K562 (cell line): ENCODE results near the gene UNC13A. TPM values are rescaled to one million over a fixed set of nuclear protein-coding genes. Genes with fewer than 3 reads are reported as not detected.

Experiments used
- ATAC-seq: fragments of 200-7000 bp; cut with Tn5 transposase; 3 replicates; pipeline ENCODE4 v1.9.1; 2020; ENCODE audit warnings: moderate library complexity
- BruUV-seq: library from RNA; stranded (reverse); fragments of 400-500 nt; replicated peaks from 2 replicates; lab custom pipeline; 2021; lab: Mats Ljungman, UMichigan
- CTCF ChIA-PET: fragments of 300-600 bp; formaldehyde crosslinking; extraction: SDS; loops from one replicate; lab custom pipeline; 2021; ENCODE audit warnings: low intra/inter-chr PET ratio; lab: Yijun Ruan, JAX
- POLR2A ChIA-PET: fragments of 300-600, 350-650 bp; sonication (Branson Sonifier 250); formaldehyde crosslinking; extraction: SDS; loops from one replicate; lab custom pipeline; 2021; ENCODE audit warnings: antibody characterized with exemption, inconsistent platforms; lab: Yijun Ruan, JAX
- DNase-seq, 4 experiments: peaks; one replicate each; pipeline versions ENCODE4 v3.0.0 to v3.0.0-alpha.2; 2011 to 2018; ENCODE audit warnings: low spot score in 3 of 4, mixed read lengths in 3 of 4; ENCODE audit errors: extremely low read depth in 1 of 4
- FAIRE-seq: peaks from 2 replicates; lab custom pipeline; 2011; peaks lifted over from hg19 to GRCh38; lab: Jason Lieb, UNC
- H2AFZ ChIP-seq: 2 replicates; pipeline ENCODE4 v1.6.0; 2011; ENCODE audit warnings: low read depth, low read length, control low read depth, inconsistent platforms
- H3K27ac ChIP-seq: fragments of 200-600 bp; 3 replicates; pipeline ENCODE4 v1.8.0; 2011; ENCODE audit warnings: low read depth, mild to moderate bottlenecking, control low read depth, inconsistent platforms, low read length, moderate library complexity, mixed read lengths; ENCODE audit errors: extremely low read depth
- H3K27me3 ChIP-seq, 2 experiments: fragments of 300-600 bp in 1 of 2; 2 replicates in 1 of 2; 3 replicates in 1 of 2; pipeline versions ENCODE4 v1.6.0 to v1.8.0; 2011; ENCODE audit warnings: inconsistent platforms in 2 of 2, low read length in 2 of 2, mild to moderate bottlenecking in 1 of 2, mixed read lengths in 1 of 2, moderate library complexity in 1 of 2; ENCODE audit not compliant: control insufficient read depth in 2 of 2, insufficient read depth in 2 of 2
- H3K36me3 ChIP-seq: fragments of 300-600 bp; 3 replicates; pipeline ENCODE4 v1.8.0; 2011; ENCODE audit warnings: mild to moderate bottlenecking, low read length, inconsistent platforms; ENCODE audit not compliant: control insufficient read depth, insufficient read depth
- H3K4me1 ChIP-seq, 2 experiments: fragments of 200-600 bp in 1 of 2; replicated peaks in 1 of 2; 2 replicates in 1 of 2; 3 replicates in 1 of 2; pipeline versions ENCODE4 v1.5.1 to v1.8.0; 2011; ENCODE audit warnings: inconsistent platforms in 2 of 2, low read length in 2 of 2, mild to moderate bottlenecking in 1 of 2, mixed read lengths in 1 of 2, moderate library complexity in 1 of 2; ENCODE audit not compliant: control insufficient read depth in 2 of 2, insufficient read depth in 2 of 2
- H3K4me2 ChIP-seq: 2 replicates; pipeline ENCODE4 v1.6.1; 2011; ENCODE audit warnings: low read length, control low read depth, inconsistent platforms, mixed read lengths; ENCODE audit not compliant: insufficient read depth
- H3K4me3 ChIP-seq: fragments of 200-600 bp; sonication (generic), shearing (Covaris generic); 2 replicates; pipeline ENCODE4 v1.5.1; 2016; ENCODE audit warnings: control low read depth, inconsistent platforms
- H3K79me2 ChIP-seq: fragments of 200-600 bp; 3 replicates; pipeline ENCODE4 v1.8.0; 2011; ENCODE audit warnings: low read length, inconsistent platforms; ENCODE audit not compliant: control insufficient read depth, insufficient read depth
- H3K9ac ChIP-seq, 2 experiments: 2 replicates each; pipeline versions ENCODE4 v1.6.0 to v1.6.1; 2011; ENCODE audit warnings: low read depth in 2 of 2, low read length in 2 of 2, control low read depth in 1 of 2, inconsistent platforms in 1 of 2, mild to moderate bottlenecking in 1 of 2, mixed read lengths in 1 of 2; ENCODE audit not compliant: insufficient read depth in 1 of 2
- H3K9me1 ChIP-seq: one replicate; pipeline ENCODE4 v1.6.0; 2011; ENCODE audit warnings: inconsistent platforms, mild to moderate bottlenecking, low read length, moderate library complexity; ENCODE audit not compliant: control insufficient read depth, insufficient read depth
- H3K9me3 ChIP-seq: replicated peaks from 2 replicates; pipeline ENCODE4 v1.5.1; 2011; ENCODE audit warnings: low read depth, low read length, inconsistent platforms; ENCODE audit not compliant: control insufficient read depth, insufficient read depth
- H4K20me1 ChIP-seq: replicated peaks from 2 replicates; pipeline ENCODE4 v1.6.1; 2011; ENCODE audit warnings: low read length, inconsistent platforms, mixed read lengths; ENCODE audit not compliant: control insufficient read depth, insufficient read depth
- CREB3 ChIP-seq: fragments of 450-650 bp; conservative IDR thresholded peaks from 2 replicates; pipeline ENCODE4 v1.6.1; 2016; ENCODE audit warnings: missing genetic modification characterization, low read depth, mild to moderate bottlenecking, missing compliant biosample characterization, moderate library complexity
- CTCF ChIP-seq, 3 experiments: IDR thresholded peaks in 2 of 3; conservative IDR thresholded peaks in 1 of 3; 2 replicates each; pipeline ENCODE4 v1.5.1; 2011 to 2012; ENCODE audit warnings: low read length in 3 of 3, mild to moderate bottlenecking in 3 of 3, control low read depth in 2 of 3, improper control_type of control experiment in 1 of 3, inconsistent platforms in 1 of 3, low read depth in 1 of 3, mixed read lengths in 1 of 3, moderate library complexity in 1 of 3; ENCODE audit not compliant: insufficient read depth in 2 of 3
- HDAC3 ChIP-seq: fragments of 450-650 bp; IDR thresholded peaks from 2 replicates; pipeline ENCODE4 v1.6.1; 2018; ENCODE audit warnings: borderline replicate concordance, mild to moderate bottlenecking, moderate library complexity; ENCODE audit not compliant: partially characterized antibody
- LARP7 ChIP-seq: fragments of 450-650 bp; IDR thresholded peaks from 2 replicates; pipeline ENCODE4 v1.6.1; 2016
- MAZ ChIP-seq, 2 experiments: fragments of 450-650 bp in 1 of 2; sonication (generic) in 1 of 2; formaldehyde crosslinking; IDR thresholded peaks in 1 of 2; conservative IDR thresholded peaks in 1 of 2; 2 replicates each; pipeline versions ENCODE4 v1.4.0 to v1.5.0; 2020; ENCODE audit warnings: mild to moderate bottlenecking in 1 of 2, missing genetic modification reagents in 1 of 2
- MEF2A ChIP-seq: IDR thresholded peaks from 2 replicates; pipeline ENCODE4 v1.6.1; 2011; ENCODE audit warnings: low read depth, mild to moderate bottlenecking, low read length, moderate library complexity; ENCODE audit not compliant: control insufficient read depth
- NFATC3 ChIP-seq: fragments of 450-650 bp; IDR thresholded peaks from 2 replicates; pipeline ENCODE4 v1.6.1; 2017; ENCODE audit warnings: mild to moderate bottlenecking
- RBM39 ChIP-seq: fragments of 200-400 bp; formaldehyde crosslinking; optimal IDR thresholded peaks from 2 replicates; pipeline ENCODE3; 2018; ENCODE audit warnings: low read depth, low read length
- ZEB2 ChIP-seq: fragments of 450-650 bp; IDR thresholded peaks from 2 replicates; pipeline ENCODE4 v1.6.1; 2016
- ZNF121 ChIP-seq: sonication (generic); formaldehyde crosslinking; conservative IDR thresholded peaks from 2 replicates; pipeline ENCODE4 v1.8.0; 2022; ENCODE audit warnings: missing genetic modification reagents
- ZNF408 ChIP-seq: fragments of 250-450 bp; sonication (Bioruptor Pico); IDR thresholded peaks from 2 replicates; pipeline ENCODE4 v1.4.0; 2020; ENCODE audit warnings: low read depth, mild to moderate bottlenecking, moderate library complexity
- WGBS: fragments of 100-300 bp; shearing (Covaris generic); methylation state at CpG from one replicate; pipeline ENCODE4 v1.1.6; 2016; ENCODE audit warnings: low coverage, mixed read lengths; ENCODE audit not compliant: insufficient coverage; ENCODE audit errors: missing lambda C conversion rate; 5-methylcytosine and 5-hydroxymethylcytosine counted together
- in situ Hi-C: fragments of 300-500 bp; cut with MboI; formaldehyde crosslinking; loops from 4 replicates; pipeline ENCODE4 v1.15.0; 2018; ENCODE audit warnings: inconsistent platforms, mixed read lengths
- intact Hi-C: fragments of 100-400 bp; cut with micrococcal nuclease; formaldehyde crosslinking; loops from 2 replicates; pipeline ENCODE4 v1.14.2; 2022
- polyA plus RNA-seq, 8 experiments: library from polyadenylated mRNA; depleted of rRNA in 4 of 8; stranded (reverse) in 5 of 8; unstranded in 3 of 8; fragments of >200 nt; fragmentation: Nextera tagmentation in 2 of 8; fragmentation: Illumina TruSeq in 1 of 8; extraction: Ambion mirVana in 2 of 8; extraction: Trizol in 1 of 8; gene quantifications; 2 replicates each; pipeline versions ENCODE4 v1.2.1 to v1.2.3, GENCODE V29; 2011 to 2014; ENCODE audit warnings: inconsistent platforms in 1 of 8, missing spikeins in 1 of 8
- total RNA-seq, 7 experiments: library from RNA; depleted of rRNA in 6 of 7; stranded (reverse); fragments of >200 nt in 6 of 7; fragmentation: Illumina TruSeq in 2 of 7; extraction: Trizol in 2 of 7; gene quantifications; 2 replicates each; pipeline versions ENCODE4 v1.2.1 to v1.2.3, GENCODE V29; 2011 to 2021; ENCODE audit warnings: low replicate concordance in 1 of 7

UNC13A gene
- total and polyA plus RNA-seq, 9 of the 15 experiments (the other 6 are each of a cell fraction or from before 2014, with no cell fraction given): 0.03 to 1.0 (median 0.25) TPM

- DNase-seq (no peak), ATAC-seq (no peak), FAIRE-seq (no peak)
- no peak overlapping the region for H2AFZ ChIP-seq
- peaks cover 8 to 15% of the 10 kb centered on the region in 2 experiments; a peak in 4 of 5 replicates for H3K4me1 ChIP-seq
- no peak overlapping the region for H3K4me2 ChIP-seq
- no peak overlapping the region for H3K27ac ChIP-seq
- POLR2A ChIA-PET: interaction anchor here (0.7 to 1.4 kb wide), 3 partner anchors 9 to 180 kb away, joined by 3 read pairs; no protein-coding TSS in a partner anchor
- BruUV-seq: no TSS peak
- H3K27me3 ChIP-seq: no peaks in the 10 kb centered on the region; a peak in 2 of 5 replicates
- H3K79me2 ChIP-seq: no peaks in the 10 kb centered on the region
- H3K9me1 ChIP-seq: no peaks in the 10 kb centered on the region
- no peaks in the 10 kb centered on the region for H3K36me3 ChIP-seq
- H3K4me3 ChIP-seq: no peak overlapping the region
- H3K9ac ChIP-seq: no peak overlapping the region
- intact Hi-C loops: loop anchor here (10.0 kb wide), 1 partner anchor 224 kb away; no protein-coding TSS in a partner anchor
- CTCF ChIA-PET: no interaction called here
- peak; percentile 30; the same call in 1 of the 2 replicates for TF ChIP-seq ZNF121 (CRISPR knock-in tag)
- no peak for TF ChIP-seq MAZ (CRISPR knock-in tag; conservative IDR thresholded peaks at IDR 0.05 in 1 of 2, IDR thresholded peaks at IDR 0.05 in 1 of 2)
- TF ChIP-seq ZNF408: no peak
- H3K9me3 ChIP-seq: no peaks in the 10 kb centered on the region
- 10% methylated on average over 4 of the region's 4 CpGs for WGBS
- H4K20me1 ChIP-seq: peaks cover 5% of the 10 kb centered on the region
- in situ Hi-C loops: no loop called here
Measured at GRCh38 chr19:17678836-17679235, 9.3 kb downstream of the UNC13A start.

- H3K4me1 ChIP-seq: peaks cover 10 to 15% of the 10 kb centered on the region in 2 experiments; a peak in 4 of 5 replicates
- WGBS: 17% methylated on average over 2 of the region's 2 CpGs
- H3K4me2 ChIP-seq: no peak overlapping the region
- no peaks in the 10 kb centered on the region for H3K36me3 ChIP-seq
- H3K9me1 ChIP-seq: no peaks in the 10 kb centered on the region
- intact Hi-C loops (loop anchor here (10.0 kb wide), 1 partner anchor 222 kb away; no protein-coding TSS in a partner anchor), in situ Hi-C loops (no loop called here)
- BruUV-seq: no TSS peak
- H3K79me2 ChIP-seq: no peaks in the 10 kb centered on the region
- no peak overlapping the region for H3K4me3 ChIP-seq
- H4K20me1 ChIP-seq: peaks cover 11% of the 10 kb centered on the region
- no peak overlapping the region for H3K27ac ChIP-seq
- no peaks in the 10 kb centered on the region for H3K9me3 ChIP-seq
- no peak overlapping the region for H3K9ac ChIP-seq
- ChIA-PET CTCF (interaction anchor here (0.6 to 0.7 kb wide), 3 partner anchors 71 to 211 kb away, joined by 3 to 7 read pairs (median 4); no protein-coding TSS in a partner anchor), POLR2A (no interaction called here)
- no peak overlapping the region for H2AFZ ChIP-seq
- FAIRE-seq (no peak), DNase-seq (peak; percentile 45 to 71 (median 50)), ATAC-seq (peak; percentile 62)
- H3K27me3 ChIP-seq: no peaks in the 10 kb centered on the region; a peak in 2 of 5 replicates
- TF ChIP-seq NFATC3: no peak
- peak; percentile 54 to 71 (median 55); a peak in 4 of 6 replicates for TF ChIP-seq CTCF (IDR thresholded peaks at IDR 0.05 in 2 of 3, conservative IDR thresholded peaks at IDR 0.05 in 1 of 3; ENCODE audit: insufficient read depth in 2 of 3, low read depth in 1 of 3, low read length in 3 of 3)
- 0 out of 2 replicates have a peak, but pooled peaks have one; percentile 24 for TF ChIP-seq LARP7
- no peak for TF ChIP-seq RBM39
- TF ChIP-seq CREB3 (tag): no peak
- peak; percentile 67 for TF ChIP-seq ZEB2
- TF ChIP-seq MEF2A: no peak
- no peak for TF ChIP-seq HDAC3
Measured at GRCh38 chr19:17677002-17677401, 11.2 kb downstream of the UNC13A start.
